Measurements from ENCODE around the gene LGR6. TPM values are rescaled to one million over a fixed set of nuclear protein-coding genes. Genes with fewer than 3 reads are reported as not detected.

Gene LGR6
- total and polyA plus RNA-seq, 2 experiments from 2014 or later, result 0.80 to 1.5 TPM

GRCh38 chr1:202291001-202291400, 97.4 kb downstream of the LGR6 start:
- no peaks in the 10 kb centered on the region for H3K27me3 ChIP-seq
- no peaks in the 10 kb centered on the region for H3K79me2 ChIP-seq
- 51% methylated on average over 2 of the region's 2 CpGs for WGBS (ENCODE audit: low lambda C conversion rate, missing lambda C conversion rate)
- no peaks in the 10 kb centered on the region for H4K20me1 ChIP-seq (ENCODE audit: insufficient read depth, poor library complexity, severe bottlenecking)
- H3K36me3 ChIP-seq (replicated peaks; ENCODE audit: insufficient read depth, low read depth), result no peaks in the 10 kb centered on the region
- no peak for TF ChIP-seq EZH2 (IDR thresholded peaks at IDR 0.05; ENCODE audit: borderline replicate concordance)
- no peak for TF ChIP-seq CTCF (IDR thresholded peaks at IDR 0.05; ENCODE audit: poor library complexity)
- no peak for TF ChIP-seq EZH2phosphoT487 (IDR thresholded peaks at IDR 0.05; ENCODE audit: low read depth, severe bottlenecking, unreplicated experiment)
- H3K4me2 ChIP-seq, result no peak overlapping the region
- H3K9me2 ChIP-seq (replicated peaks; ENCODE audit: insufficient read depth), result no peaks in the 10 kb centered on the region
- peaks cover 10% of the 10 kb centered on the region for H3K4me1 ChIP-seq (ENCODE audit: insufficient read depth)
- H3K9me3 ChIP-seq (ENCODE audit: low read depth), result no peaks in the 10 kb centered on the region
- DNase-seq (ENCODE audit: low spot score), result no peak
- H2AFZ ChIP-seq, result no peak overlapping the region
- H3K4me3 ChIP-seq, result no peak overlapping the region
- no peak overlapping the region for H3K27ac ChIP-seq

GRCh38 chr1:202291961-202292712, 98.5 kb downstream of the LGR6 start:
- no peak for TF ChIP-seq CTCF (IDR thresholded peaks at IDR 0.05; ENCODE audit: poor library complexity)
- TF ChIP-seq EZH2 (IDR thresholded peaks at IDR 0.05; ENCODE audit: borderline replicate concordance), result no peak
- no peak for TF ChIP-seq EZH2phosphoT487 (IDR thresholded peaks at IDR 0.05; ENCODE audit: low read depth, severe bottlenecking, unreplicated experiment)
- no peaks in the 10 kb centered on the region for H3K36me3 ChIP-seq (replicated peaks; ENCODE audit: insufficient read depth, low read depth)
- no peak overlapping the region for H3K27ac ChIP-seq
- peaks cover 2% of the 10 kb centered on the region for H3K4me1 ChIP-seq (ENCODE audit: insufficient read depth)
- WGBS (ENCODE audit: low lambda C conversion rate, missing lambda C conversion rate), result 89% methylated on average over 5 of the region's 5 CpGs
- H3K27me3 ChIP-seq, result no peaks in the 10 kb centered on the region
- H3K4me2 ChIP-seq, result no peak overlapping the region
- H4K20me1 ChIP-seq (ENCODE audit: insufficient read depth, poor library complexity, severe bottlenecking), result no peaks in the 10 kb centered on the region
- no peak overlapping the region for H2AFZ ChIP-seq
- no peaks in the 10 kb centered on the region for H3K9me3 ChIP-seq (ENCODE audit: low read depth)
- H3K9me2 ChIP-seq (replicated peaks; ENCODE audit: insufficient read depth), result no peaks in the 10 kb centered on the region
- H3K4me3 ChIP-seq, result no peak overlapping the region
- H3K79me2 ChIP-seq, result no peaks in the 10 kb centered on the region
- no peak for DNase-seq (ENCODE audit: low spot score)

- no peak overlapping the region for H2AFZ ChIP-seq
- no peaks in the 10 kb centered on the region for H3K4me1 ChIP-seq (ENCODE audit: insufficient read depth)
- H3K27me3 ChIP-seq, result no peaks in the 10 kb centered on the region
- H4K20me1 ChIP-seq (ENCODE audit: insufficient read depth, poor library complexity, severe bottlenecking), result no peaks in the 10 kb centered on the region
- TF ChIP-seq CTCF (IDR thresholded peaks at IDR 0.05; ENCODE audit: poor library complexity) (no peak), EZH2 (IDR thresholded peaks at IDR 0.05; ENCODE audit: borderline replicate concordance) (no peak), EZH2phosphoT487 (IDR thresholded peaks at IDR 0.05; ENCODE audit: low read depth, severe bottlenecking, unreplicated experiment) (no peak)
- DNase-seq (ENCODE audit: low spot score), result no peak
- no peak overlapping the region for H3K4me3 ChIP-seq
- H3K4me2 ChIP-seq, result no peak overlapping the region
- H3K9me2 ChIP-seq (replicated peaks; ENCODE audit: insufficient read depth), result no peaks in the 10 kb centered on the region
- no peaks in the 10 kb centered on the region for H3K36me3 ChIP-seq (replicated peaks; ENCODE audit: insufficient read depth, low read depth)
- no peaks in the 10 kb centered on the region for H3K9me3 ChIP-seq (ENCODE audit: low read depth)
- no peaks in the 10 kb centered on the region for H3K79me2 ChIP-seq
- H3K27ac ChIP-seq, result no peak overlapping the region
- WGBS (ENCODE audit: low lambda C conversion rate, missing lambda C conversion rate), result 82% methylated on average over 1 of the region's 1 CpG
Observed at GRCh38 chr1:202292773-202293172, 99.2 kb downstream of the LGR6 start.

Data from hepatocyte (in vitro differentiated cells).